Measurements from ENCODE around the gene UNC5CL. TPM values are rescaled to one million over a fixed set of nuclear protein-coding genes. Genes with fewer than 3 reads are reported as not detected.

Gene UNC5CL
- total RNA-seq, 2 donors from 2014 or later, result 17.4 to 30.3 TPM

- H3K4me1 ChIP-seq, result peaks cover 37% of the 10 kb centered on the region
- ATAC-seq (no peak), DNase-seq (no peak)
- H3K36me3 ChIP-seq (replicated peaks in 1 of 2; ENCODE audit: insufficient read depth in 1 of 2, low read depth in 2 of 2), result peaks cover 0 to 2% of the 10 kb centered on the region in 2 donors
- peak overlapping the region in 2 of 4 donors; percentile 99 to 100 for H3K27ac ChIP-seq
- WGBS, 2 donors, result 81 to 82% methylated on average over 4 of the region's 4 CpGs
- intact Hi-C loops (cut with DNase I), result no loop called here
- TF ChIP-seq CTCF (IDR thresholded peaks at IDR 0.05) (no peak), POLR2A (IDR thresholded peaks at IDR 0.05) (no peak)
- H3K4me3 ChIP-seq, result no peak overlapping the region
- no peaks in the 10 kb centered on the region for H3K9me3 ChIP-seq
- no peaks in the 10 kb centered on the region for H3K27me3 ChIP-seq
Observed at GRCh38 chr6:41075651-41076626, 36.9 kb upstream of the UNC5CL start.

DNA sequence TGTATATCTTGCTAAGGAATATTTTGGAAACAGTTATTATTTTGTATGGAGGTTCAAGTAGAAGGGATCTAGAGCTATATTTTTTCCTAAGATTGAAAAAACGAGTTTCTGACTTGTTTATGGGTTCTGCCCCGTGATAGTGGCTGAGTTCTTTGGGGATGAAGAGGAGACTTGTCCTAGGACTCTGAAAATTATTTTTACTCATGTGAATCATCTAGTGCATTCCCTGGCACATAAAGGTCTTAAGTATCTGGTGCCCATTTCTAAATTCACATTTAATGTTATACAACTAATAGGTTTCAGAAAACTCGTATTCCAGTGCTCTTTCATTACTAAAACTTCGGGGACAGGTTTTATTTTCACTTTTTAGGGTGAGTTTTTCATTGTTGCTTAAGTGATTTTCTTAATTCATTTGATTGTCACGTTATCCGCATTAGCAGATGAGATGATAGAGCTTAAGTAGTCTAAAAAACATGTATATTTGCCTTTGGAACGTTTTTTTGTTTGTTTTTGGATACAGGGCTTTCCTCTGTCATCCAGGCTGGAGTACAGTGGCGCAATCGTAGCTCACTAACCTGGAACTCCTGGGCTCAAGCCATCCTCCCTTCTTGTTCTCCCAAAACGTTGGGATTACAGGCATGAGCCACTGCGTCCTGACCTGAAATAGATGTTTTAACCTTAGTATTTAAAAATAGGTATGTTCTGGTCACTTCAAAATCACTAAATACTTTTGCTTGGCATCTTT, 35.8 kb upstream of the UNC5CL start:
- Histone ChIP-seq H3K9me3 (no peaks in the 10 kb centered on the region), H3K27me3 (no peaks in the 10 kb centered on the region), H3K27ac (peak overlapping the region in 3 of 4 donors; percentile 99 to 100 (median 100)), H3K4me3 (no peak overlapping the region), H3K4me1 (peaks cover 45% of the 10 kb centered on the region), H3K36me3 (replicated peaks in 1 of 2; ENCODE audit: insufficient read depth in 1 of 2, low read depth in 2 of 2) (peaks cover 0 to 2% of the 10 kb centered on the region in 2 donors)
- 23 to 35% methylated on average over 11 of the region's 11 CpGs for WGBS, 2 donors
- DNase-seq (peak in 1 of 4 donors; percentile 27), ATAC-seq (no peak)
- TF ChIP-seq POLR2A (IDR thresholded peaks at IDR 0.05) (no peak), CTCF (IDR thresholded peaks at IDR 0.05) (no peak)
- intact Hi-C loops (cut with DNase I), result no loop called here

GRCh38 chr6:41073968-41074691, 35.1 kb upstream of the UNC5CL start:
- TF ChIP-seq POLR2A (IDR thresholded peaks at IDR 0.05) (no peak), CTCF (IDR thresholded peaks at IDR 0.05) (no peak)
- WGBS, 2 donors, result 2% methylated on average over 11 of the region's 11 CpGs
- DNase-seq (no peak), ATAC-seq (no peak)
- H3K9me3 ChIP-seq, result no peaks in the 10 kb centered on the region
- H3K36me3 ChIP-seq (replicated peaks in 1 of 2; ENCODE audit: insufficient read depth in 1 of 2, low read depth in 2 of 2), result peaks cover 0 to 2% of the 10 kb centered on the region in 2 donors
- intact Hi-C loops (cut with DNase I), result no loop called here
- H3K27me3 ChIP-seq, result no peaks in the 10 kb centered on the region
- H3K27ac ChIP-seq, result peak overlapping the region; percentile 97 to 100 (median 100)
- H3K4me1 ChIP-seq, result peaks cover 45% of the 10 kb centered on the region
- H3K4me3 ChIP-seq, result peak overlapping the region; percentile 76 to 83

GRCh38 chr6:41073203-41073967, 34.4 kb upstream of the UNC5CL start:
- Histone ChIP-seq H3K9me3 (no peaks in the 10 kb centered on the region), H3K36me3 (replicated peaks in 1 of 2; ENCODE audit: insufficient read depth in 1 of 2, low read depth in 2 of 2) (no peaks in the 10 kb centered on the region), H3K27me3 (no peaks in the 10 kb centered on the region), H3K27ac (peak overlapping the region; percentile 97 to 100 (median 100)), H3K4me1 (peaks cover 45% of the 10 kb centered on the region), H3K4me3 (peak overlapping the region; percentile 76 to 83)
- 0% methylated on average over 18 to 60 of the region's 74 CpGs for WGBS, 2 donors
- TF ChIP-seq CTCF (IDR thresholded peaks at IDR 0.05) (peak in 6 of 7 experiments; percentile 30 to 60 (median 37)), POLR2A (IDR thresholded peaks at IDR 0.05) (peak; percentile 66 to 85 (median 77))
- ATAC-seq (peak; percentile 33), DNase-seq (peak; percentile 89 to 93 (median 92))
- intact Hi-C loops (cut with DNase I), result no loop called here
